Activated CD8-positive, alpha-beta memory T cell treated with anti-CD3 and anti-CD28 coated beads for 36 hours (primary cell): ENCODE measurements around the gene CHRM5. TPM values are rescaled to one million over a fixed set of nuclear protein-coding genes. Genes with fewer than 3 reads are reported as not detected.

Experiments used
- CTCF ChIA-PET: fragments of 350-600 bp; sonication (Branson Sonifier 250); formaldehyde crosslinking; loops from one replicate; lab custom pipeline; 2021; ENCODE audit warnings: antibody characterized with exemption; lab: Charles Lee
- POLR2A ChIA-PET: fragments of 350-600 bp; sonication (Branson Sonifier 250); formaldehyde crosslinking; loops from one replicate; lab custom pipeline; 2021; ENCODE audit warnings: antibody characterized with exemption; lab: Charles Lee
- total RNA-seq, 2 experiments: library from RNA; stranded (reverse); gene quantifications; one replicate each; pipeline ENCODE4 v1.2.3, GENCODE V29; 2021

CHRM5 gene
- total RNA-seq, 2 experiments from 2014 or later = not detected

DNA sequence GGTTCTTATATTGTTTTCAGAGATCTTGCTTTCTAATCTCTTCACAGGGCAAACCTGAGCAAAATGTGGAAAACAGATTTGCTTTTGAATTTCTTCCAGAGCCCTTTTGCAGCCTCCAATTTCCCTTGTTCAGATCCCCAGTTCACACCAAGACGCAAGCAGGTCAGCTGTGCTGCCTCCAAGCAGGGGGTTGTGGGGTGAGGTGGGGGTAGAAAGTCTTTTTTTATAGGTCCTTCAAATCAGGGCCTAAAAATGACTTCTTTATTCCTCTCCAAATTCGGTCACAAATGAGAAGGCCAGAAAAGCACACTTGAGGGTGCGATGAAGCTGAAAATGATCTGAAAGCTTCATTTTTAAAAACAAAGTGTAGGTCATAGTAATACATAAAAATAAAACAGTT is 97.0 kb downstream of the CHRM5 start:
- ChIA-PET POLR2A (no interaction called here), CTCF (interaction anchor here (0.7 kb wide), 1 partner anchor 29 kb away, joined by 3 read pairs; no protein-coding TSS in a partner anchor)

GRCh38 chr15:34065941-34066340 is 97.6 kb downstream of the CHRM5 start:
- ChIA-PET CTCF (interaction anchor here (0.7 kb wide), 1 partner anchor 28 kb away, joined by 3 read pairs; no protein-coding TSS in a partner anchor), POLR2A (no interaction called here)

- CTCF ChIA-PET = no interaction called here
- POLR2A ChIA-PET = no interaction called here
These were observed 101.7 kb downstream of the CHRM5 start for GRCh38 chr15:34070003-34070402.

DNA sequence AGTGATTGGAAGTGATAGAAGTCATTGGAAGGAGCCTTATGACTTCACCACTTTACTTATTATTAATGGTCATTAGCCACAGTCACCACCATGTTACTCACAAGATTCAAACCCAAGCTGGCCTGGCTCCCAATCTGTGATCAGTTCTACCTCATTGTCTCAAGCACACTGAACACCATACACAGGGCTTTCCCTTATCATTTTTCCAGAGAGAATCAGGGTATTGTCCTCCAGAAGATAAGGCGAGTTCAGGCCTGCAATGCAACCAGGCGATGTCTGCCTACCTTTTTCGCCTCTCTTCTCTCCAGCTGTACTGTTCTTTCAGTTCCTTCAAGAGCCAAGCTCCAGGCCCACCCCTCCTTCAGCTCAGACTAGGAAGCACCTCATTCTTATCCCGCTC is 108.5 kb downstream of the CHRM5 start:
- CTCF ChIA-PET = interaction anchor here (1.0 kb wide), 1 partner anchor 133 kb away, joined by 3 read pairs; the partner anchor contains the start of gene KATNBL1
- POLR2A ChIA-PET = no interaction called here

GRCh38 chr15:34078900-34079299 is 110.6 kb downstream of the CHRM5 start:
- ChIA-PET CTCF (interaction anchor here (0.5 kb wide), 1 partner anchor 114 kb away, joined by 3 read pairs; no protein-coding TSS in a partner anchor), POLR2A (no interaction called here)

- ChIA-PET POLR2A (no interaction called here), CTCF (no interaction called here)
These were observed 111.6 kb downstream of the CHRM5 start for GRCh38 chr15:34079904-34080303.

- ChIA-PET POLR2A (no interaction called here), CTCF (no interaction called here)
These were observed 115.8 kb downstream of the CHRM5 start for GRCh38 chr15:34084086-34084485.

DNA sequence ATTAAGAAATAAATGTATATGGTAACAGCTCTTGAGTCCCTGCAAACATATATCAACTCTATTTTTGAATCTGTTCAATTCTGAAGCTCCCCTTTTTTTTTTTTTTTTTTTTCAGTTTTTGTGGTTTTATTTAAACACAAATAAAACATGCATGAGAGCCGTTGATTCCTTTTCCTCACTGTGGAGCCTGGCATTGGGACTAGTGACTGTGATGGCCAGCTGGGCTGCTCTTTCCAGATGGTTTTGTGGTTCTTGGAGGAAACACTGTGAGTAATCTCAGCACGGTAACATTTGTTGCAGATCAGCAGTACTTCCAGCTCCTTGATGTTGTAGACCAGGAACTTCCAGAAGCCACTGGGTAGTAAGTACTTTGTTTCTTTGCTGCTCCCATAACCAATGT is 117.4 kb downstream of the CHRM5 start:
- ChIA-PET CTCF (no interaction called here), POLR2A (interaction anchor here (0.5 kb wide), 1 partner anchor 16 kb away, joined by 4 read pairs; the partner anchor contains the start of genes EMC7 and PGBD4)

- ChIA-PET POLR2A (no interaction called here), CTCF (no interaction called here)
These were observed 131.6 kb downstream of the CHRM5 start for GRCh38 chr15:34099914-34100313.

- ChIA-PET POLR2A (interaction anchor here (0.7 to 1.5 kb wide), 3 partner anchors 16 to 123 kb away, joined by 3 to 6 read pairs (median 4); partner anchors contain the start of genes EMC4 and KATNBL1), CTCF (interaction anchor here (4.5 kb wide), 1 partner anchor 108 kb away, joined by 19 read pairs; the partner anchor contains the start of gene KATNBL1)
These were observed 133.3 kb downstream of the CHRM5 start, which contains the start of the genes EMC7 and PGBD4 for GRCh38 chr15:34101366-34102174. EMC7 (minus strand) TSS chr15:34101862; CDS start chr15:34101839, 23 bp downstream. PGBD4 (plus strand) TSS chr15:34102083; CDS start chr15:34102532, 449 bp downstream.

GRCh38 chr15:34102175-34102925 is 134.1 kb downstream of the CHRM5 start:
- POLR2A ChIA-PET = interaction anchor here (0.7 to 1.5 kb wide), 3 partner anchors 17 to 123 kb away, joined by 3 to 6 read pairs (median 4); partner anchors contain the start of genes EMC4 and KATNBL1
- CTCF ChIA-PET = interaction anchor here (1.2 to 4.5 kb wide), 3 partner anchors 38 to 123 kb away, joined by 3 to 19 read pairs (median 3); partner anchors contain the start of genes EMC4 and KATNBL1

DNA sequence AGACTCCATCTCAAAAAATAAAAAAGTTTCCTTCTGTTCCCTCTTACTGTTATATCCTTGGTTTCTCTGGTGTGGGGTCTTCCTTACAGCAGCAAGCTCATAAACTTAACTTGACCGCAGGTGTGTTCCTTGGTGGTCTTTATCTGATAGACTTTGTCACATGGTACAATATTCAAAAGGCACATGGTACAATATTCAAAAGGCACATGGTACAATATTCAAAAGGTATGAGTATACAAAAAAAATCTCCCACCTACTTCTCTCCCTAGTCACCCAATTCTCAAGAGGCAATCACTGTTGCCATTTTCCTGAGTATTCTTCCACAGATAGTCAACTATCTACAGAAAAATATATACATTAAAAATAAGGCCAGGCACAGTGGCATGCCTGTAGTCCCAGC is 138.1 kb downstream of the CHRM5 start:
- POLR2A ChIA-PET = interaction anchor here (0.7 kb wide), 1 partner anchor 16 kb away, joined by 3 read pairs; no protein-coding TSS in a partner anchor
- CTCF ChIA-PET = no interaction called here

- POLR2A ChIA-PET = no interaction called here
- CTCF ChIA-PET = no interaction called here
These were observed 139.0 kb downstream of the CHRM5 start for GRCh38 chr15:34107315-34107714.

GRCh38 chr15:34109797-34110663 is 141.7 kb downstream of the CHRM5 start:
- CTCF ChIA-PET = interaction anchor here (1.2 to 3.9 kb wide), 4 partner anchors 15 to 100 kb away, joined by 3 to 25 read pairs (median 4); partner anchors contain the start of gene KATNBL1
- POLR2A ChIA-PET = no interaction called here

DNA sequence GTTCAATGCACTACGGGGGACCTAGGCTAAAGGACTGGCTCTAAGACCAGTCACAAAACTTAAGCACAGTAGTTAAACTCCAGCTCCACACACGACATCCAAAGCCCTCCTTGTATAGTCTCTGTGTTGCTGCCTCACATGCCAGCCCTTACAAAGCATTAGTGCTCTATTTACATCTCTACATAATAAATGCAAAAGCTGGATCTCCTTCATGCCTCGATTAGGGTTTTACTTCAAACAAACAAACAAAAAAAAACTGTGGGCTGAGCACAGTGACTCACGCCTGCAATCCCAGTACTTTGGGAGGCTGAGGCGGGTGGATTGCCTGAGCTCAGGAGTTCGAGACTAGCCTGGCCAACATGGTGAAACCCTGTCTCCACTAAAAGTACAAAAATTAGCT is 143.2 kb downstream of the CHRM5 start:
- POLR2A ChIA-PET = no interaction called here
- CTCF ChIA-PET = interaction anchor here (3.9 kb wide), 1 partner anchor 99 kb away, joined by 25 read pairs; the partner anchor contains the start of gene KATNBL1

DNA sequence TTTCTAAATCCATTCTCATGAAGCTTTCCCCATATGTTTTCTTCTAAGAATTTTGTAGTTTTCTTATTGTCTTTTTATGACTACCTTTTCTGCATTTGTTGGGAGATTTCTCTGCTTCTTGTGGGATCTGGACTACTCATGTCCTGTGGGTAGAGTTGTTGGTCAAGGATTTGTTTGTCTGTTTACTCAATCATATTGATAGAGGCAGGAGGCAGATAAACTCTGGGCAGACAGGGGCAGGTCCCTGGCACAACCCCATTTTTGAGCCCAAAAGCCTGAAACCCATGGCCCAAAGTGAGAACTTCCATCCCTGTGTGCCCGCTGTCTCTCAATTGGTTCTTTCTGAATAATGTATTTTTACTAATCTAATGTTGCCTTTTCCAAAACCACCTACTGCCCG is 145.9 kb downstream of the CHRM5 start:
- POLR2A ChIA-PET = no interaction called here
- CTCF ChIA-PET = no interaction called here

DNA sequence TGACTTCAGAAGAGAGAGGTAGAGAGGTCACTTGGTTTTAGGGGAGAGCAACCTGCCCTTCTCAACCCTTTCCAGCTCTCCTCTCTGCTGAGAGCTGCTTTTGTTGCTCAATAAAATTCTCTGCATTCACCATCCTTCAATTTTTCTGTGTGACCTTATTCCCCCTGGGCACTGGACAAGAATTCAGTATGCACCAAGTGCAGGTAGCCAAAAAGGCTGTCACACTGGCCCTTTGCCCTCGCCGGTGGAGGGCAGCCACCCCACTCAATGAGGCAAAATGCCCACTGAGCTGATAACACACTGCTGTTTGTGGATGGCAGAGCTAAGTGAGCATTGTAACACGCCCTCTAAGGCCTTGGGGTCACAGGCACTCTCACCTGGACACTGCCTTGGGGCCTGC is 146.4 kb downstream of the CHRM5 start:
- ChIA-PET CTCF (no interaction called here), POLR2A (no interaction called here)

DNA sequence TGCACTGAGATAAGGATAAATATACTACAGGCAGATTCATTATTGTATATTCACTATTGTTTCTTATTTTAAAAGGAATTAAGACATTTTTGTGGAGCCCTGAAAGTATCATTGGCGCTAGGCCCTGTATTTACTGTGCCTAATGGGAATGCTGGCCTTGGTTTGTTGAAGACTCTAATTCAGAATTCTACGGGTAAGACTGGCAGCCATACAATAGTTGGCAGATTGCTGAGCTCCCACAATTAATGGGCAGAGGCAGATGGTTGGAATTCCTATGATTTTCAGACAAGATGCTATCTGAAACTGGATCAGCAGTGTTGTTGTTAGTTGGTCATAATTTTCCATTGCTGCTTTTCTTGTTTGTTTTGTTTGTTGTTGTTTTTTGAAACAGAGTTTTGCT is 148.3 kb downstream of the CHRM5 start:
- ChIA-PET CTCF (no interaction called here), POLR2A (no interaction called here)
